Neural crest cell (in vitro differentiated cells): ENCODE measurements around the gene WFDC10A. TPM values are rescaled to one million over a fixed set of nuclear protein-coding genes. Genes with fewer than 3 reads are reported as not detected.
"Not testable (repeated sequence)": the region's sequence is repeated elsewhere in the genome, so short reads cannot be mapped to it uniquely, and the experiment has no call there.

Source experiments
- DNase-seq: peaks from one replicate; pipeline ENCODE4 v3.0.0; 2021; ENCODE audit warnings: low read depth, mixed read lengths, low spot score
- H3K27ac Mint-ChIP-seq: one replicate; pipeline ENCODE4 v1.8.0; 2021; ENCODE audit warnings: mild to moderate bottlenecking, mixed read lengths; ENCODE audit not compliant: unreplicated experiment
- H3K27me3 Mint-ChIP-seq: 2 replicates; pipeline ENCODE4 v1.8.0; 2021; ENCODE audit warnings: low read depth, mild to moderate bottlenecking, mixed read lengths
- H3K36me3 Mint-ChIP-seq: 2 replicates; pipeline ENCODE4 v1.8.0; 2021; ENCODE audit warnings: low read depth, mild to moderate bottlenecking, mixed read lengths
- H3K4me1 Mint-ChIP-seq: 2 replicates; pipeline ENCODE4 v1.8.0; 2021; ENCODE audit warnings: mixed read lengths
- H3K4me3 Mint-ChIP-seq: one replicate; pipeline ENCODE4 v1.8.0; 2021; ENCODE audit warnings: mild to moderate bottlenecking, mixed read lengths
- H3K9me3 Mint-ChIP-seq: 2 replicates; pipeline ENCODE4 v1.8.0; 2021; ENCODE audit warnings: mixed read lengths
- CTCF ChIP-seq: fragments of 200-600 bp; sonication (generic); conservative IDR thresholded peaks from 2 replicates; pipeline ENCODE4 v1.5.0; 2021; ENCODE audit warnings: antibody characterized with exemption, mild to moderate bottlenecking
- total RNA-seq: library from RNA; stranded (reverse); gene quantifications from 2 replicates; pipeline ENCODE4 v1.2.1, GENCODE V29; 2021

The WFDC10A gene
- total RNA-seq, 1 donor from 2014 or later: not detected

- TF ChIP-seq CTCF: no peak
- Mint-ChIP-seq H3K36me3 (no peaks in the 10 kb centered on the region), H3K27ac (peak within 1 kb of the TSS; percentile 64), H3K9me3 (peaks cover 3% of the 10 kb centered on the region), H3K4me1 (no peaks in the 10 kb centered on the region), H3K27me3 (peaks cover 43% of the 10 kb centered on the region), H3K4me3 (no peak within 1 kb of the TSS)
- no peak for DNase-seq
These were observed 1.6 kb downstream of the WFDC10A start, which contains the start of gene WFDC9 for GRCh38 chr20:45631184-45631583. Gene WFDC9, minus strand, starts transcription at chr20:45631284. Its CDS starts 21,103 bp downstream, at chr20:45610181.

DNA sequence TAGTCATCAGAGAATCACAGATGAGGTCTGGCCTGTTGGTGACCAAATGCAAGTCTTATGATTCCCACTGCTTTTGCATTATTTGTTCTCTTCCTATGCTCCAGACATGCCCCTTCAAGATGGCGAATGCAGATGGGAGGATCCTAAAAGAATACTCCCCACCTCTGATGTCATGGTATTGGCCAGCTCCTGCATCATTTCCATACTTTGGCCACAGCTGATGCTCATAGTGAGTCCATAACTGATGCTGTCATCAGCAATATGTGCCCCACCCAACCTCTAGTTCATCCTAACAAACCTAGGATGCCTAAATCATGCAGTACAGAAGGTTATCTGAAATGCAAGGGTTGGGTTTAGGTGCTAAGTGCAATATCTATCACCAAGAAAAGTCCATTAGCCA, 7.0 kb downstream of the WFDC10A start:
- H3K36me3 Mint-ChIP-seq: peaks cover 2% of the 10 kb centered on the region
- H3K4me1 Mint-ChIP-seq: no peaks in the 10 kb centered on the region
- peaks cover 33% of the 10 kb centered on the region for H3K27me3 Mint-ChIP-seq
- no peak overlapping the region for H3K27ac Mint-ChIP-seq
- no peak overlapping the region for H3K4me3 Mint-ChIP-seq
- no peak for TF ChIP-seq CTCF
- peaks cover 9% of the 10 kb centered on the region for H3K9me3 Mint-ChIP-seq
- DNase-seq: no peak

GRCh38 chr20:45639687-45640086, 10.1 kb downstream of the WFDC10A start:
- no peak for TF ChIP-seq CTCF
- H3K4me1 Mint-ChIP-seq: no peaks in the 10 kb centered on the region
- H3K27ac Mint-ChIP-seq: no peak overlapping the region
- peaks cover 6% of the 10 kb centered on the region for H3K9me3 Mint-ChIP-seq
- H3K36me3 Mint-ChIP-seq: peaks cover 2% of the 10 kb centered on the region
- DNase-seq: no peak
- no peak overlapping the region for H3K4me3 Mint-ChIP-seq
- peaks cover 22% of the 10 kb centered on the region for H3K27me3 Mint-ChIP-seq

- H3K4me3 Mint-ChIP-seq, H3K4me1 Mint-ChIP-seq, H3K36me3 Mint-ChIP-seq, DNase-seq, H3K27ac Mint-ChIP-seq, H3K9me3 Mint-ChIP-seq: not testable (repeated sequence)
- H3K27me3 Mint-ChIP-seq: peaks cover 22% of the 10 kb centered on the region
These were observed 11.5 kb downstream of the WFDC10A start for GRCh38 chr20:45641076-45641475.

GRCh38 chr20:45645869-45646268, 16.3 kb downstream of the WFDC10A start:
- H3K27ac Mint-ChIP-seq, H3K4me1 Mint-ChIP-seq, H3K9me3 Mint-ChIP-seq: not testable (repeated sequence)

GRCh38 chr20:45646875-45647274, 17.3 kb downstream of the WFDC10A start:
- no peak for TF ChIP-seq CTCF
- Mint-ChIP-seq H3K9me3 (no peaks in the 10 kb centered on the region), H3K27me3 (peaks cover 2% of the 10 kb centered on the region), H3K4me1 (no peaks in the 10 kb centered on the region), H3K4me3 (no peak overlapping the region), H3K27ac (no peak overlapping the region), H3K36me3 (peaks cover 3% of the 10 kb centered on the region)
- no peak for DNase-seq

More at GRCh38 chr20:45645869-45646268, 16.3 kb downstream of the WFDC10A start:
- H3K27me3 Mint-ChIP-seq, H3K36me3 Mint-ChIP-seq, H3K4me3 Mint-ChIP-seq, DNase-seq: not testable (repeated sequence)
